Measurements from ENCODE around the gene GSTO2. TPM values are rescaled to one million over a fixed set of nuclear protein-coding genes. Genes with fewer than 3 reads are reported as not detected.

Gene GSTO2
- total RNA-seq, 2 donors from 2014 or later: 18.1 to 37.3 TPM

DNA sequence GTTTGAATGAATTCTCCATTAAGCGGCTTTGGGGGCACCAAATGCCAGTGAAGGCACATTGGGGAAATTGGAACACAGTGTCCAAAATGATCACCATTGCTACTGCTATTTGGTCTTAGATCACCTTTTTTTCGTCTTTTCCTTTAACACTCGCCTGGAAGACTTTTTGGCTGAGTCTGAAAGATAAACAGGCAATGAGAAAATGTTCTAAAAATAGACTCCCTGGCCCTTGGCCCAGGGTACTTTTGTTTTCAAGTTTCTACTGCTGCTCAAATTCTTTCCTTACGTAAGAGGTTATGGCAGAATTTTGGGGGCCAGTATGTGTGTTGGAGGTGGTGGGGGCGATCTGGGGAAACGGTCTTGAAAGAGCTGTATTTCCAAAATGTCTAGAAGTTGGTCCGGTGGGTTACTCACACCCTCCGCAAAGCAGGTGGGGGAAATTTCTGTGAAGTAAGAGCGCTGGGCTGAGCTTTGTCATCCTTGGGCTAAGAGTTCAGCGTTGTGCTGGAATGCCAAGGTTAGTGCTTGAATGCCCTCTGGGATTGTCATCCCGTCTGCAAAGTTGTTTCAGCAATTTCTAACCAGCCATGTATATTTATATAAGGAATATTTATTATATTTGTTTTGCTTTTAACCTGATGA, 70.6 kb downstream of the GSTO2 start:
- TF ChIP-seq POLR2AphosphoS5 (IDR thresholded peaks at IDR 0.05): peak; percentile 56
- TF ChIP-seq, protein P1, sequence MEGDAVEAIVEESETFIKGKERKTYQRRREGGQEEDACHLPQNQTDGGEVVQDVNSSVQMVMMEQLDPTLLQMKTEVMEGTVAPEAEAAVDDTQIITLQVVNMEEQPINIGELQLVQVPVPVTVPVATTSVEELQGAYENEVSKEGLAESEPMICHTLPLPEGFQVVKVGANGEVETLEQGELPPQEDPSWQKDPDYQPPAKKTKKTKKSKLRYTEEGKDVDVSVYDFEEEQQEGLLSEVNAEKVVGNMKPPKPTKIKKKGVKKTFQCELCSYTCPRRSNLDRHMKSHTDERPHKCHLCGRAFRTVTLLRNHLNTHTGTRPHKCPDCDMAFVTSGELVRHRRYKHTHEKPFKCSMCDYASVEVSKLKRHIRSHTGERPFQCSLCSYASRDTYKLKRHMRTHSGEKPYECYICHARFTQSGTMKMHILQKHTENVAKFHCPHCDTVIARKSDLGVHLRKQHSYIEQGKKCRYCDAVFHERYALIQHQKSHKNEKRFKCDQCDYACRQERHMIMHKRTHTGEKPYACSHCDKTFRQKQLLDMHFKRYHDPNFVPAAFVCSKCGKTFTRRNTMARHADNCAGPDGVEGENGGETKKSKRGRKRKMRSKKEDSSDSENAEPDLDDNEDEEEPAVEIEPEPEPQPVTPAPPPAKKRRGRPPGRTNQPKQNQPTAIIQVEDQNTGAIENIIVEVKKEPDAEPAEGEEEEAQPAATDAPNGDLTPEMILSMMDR (IDR thresholded peaks at IDR 0.05): no peak
- no peak for TF ChIP-seq POLR2A (IDR thresholded peaks at IDR 0.05)
- WGBS: 3% methylated on average over 11 of the region's 11 CpGs
- H3K4me3 ChIP-seq: peak overlapping the region; percentile 70 to 94

DNA sequence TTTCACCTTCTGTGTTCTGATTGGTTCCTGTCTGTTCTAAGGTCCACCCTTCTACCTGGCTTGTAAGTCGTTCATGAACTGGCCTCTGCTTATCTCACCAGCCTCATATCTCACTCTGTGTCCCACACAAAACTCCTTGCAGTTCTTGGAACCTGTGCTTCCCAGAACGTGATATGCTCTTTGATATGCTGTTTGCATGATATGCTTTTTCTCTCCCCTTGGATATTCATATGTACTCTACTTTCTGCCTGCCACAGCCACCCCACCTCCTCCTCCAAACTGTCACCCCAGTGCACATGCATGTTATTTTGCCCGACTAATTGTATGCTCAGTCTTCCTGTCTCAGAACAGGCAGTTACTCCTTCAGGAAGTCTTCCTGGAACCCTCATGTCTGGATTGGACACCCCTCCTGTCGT, 71.1 kb downstream of the GSTO2 start:
- H3K9me3 ChIP-seq: no peaks in the 10 kb centered on the region
- WGBS: 6% methylated on average over 4 of the region's 4 CpGs
- intact Hi-C loops (cut with DNase I): no loop called here
- no peaks in the 10 kb centered on the region for H3K27me3 ChIP-seq (replicated peaks; ENCODE audit: insufficient read depth)
- TF ChIP-seq POLR2A (IDR thresholded peaks at IDR 0.05) (no peak), POLR2AphosphoS5 (IDR thresholded peaks at IDR 0.05) (peak; percentile 38)
- TF ChIP-seq, protein P1 (IDR thresholded peaks at IDR 0.05): no peak
- DNase-seq (ENCODE audit: low spot score): no peak
- H3K4me3 ChIP-seq: peak overlapping the region in 1 of 2 donors; percentile 94
- H3K4me1 ChIP-seq (replicated peaks): peaks cover 10% of the 10 kb centered on the region
- no peaks in the 10 kb centered on the region for H3K36me3 ChIP-seq
- peak overlapping the region; percentile 96 for H3K27ac ChIP-seq

More for the DNA sequence above, 70.6 kb downstream of the GSTO2 start:
- Histone ChIP-seq H3K27me3 (replicated peaks; ENCODE audit: insufficient read depth) (no peaks in the 10 kb centered on the region), H3K4me1 (replicated peaks) (peaks cover 10% of the 10 kb centered on the region), H3K36me3 (no peaks in the 10 kb centered on the region), H3K9me3 (no peaks in the 10 kb centered on the region), H3K27ac (peak overlapping the region; percentile 96)
- DNase-seq (ENCODE audit: low spot score): peak; percentile 75
- intact Hi-C loops (cut with DNase I): no loop called here

DNA sequence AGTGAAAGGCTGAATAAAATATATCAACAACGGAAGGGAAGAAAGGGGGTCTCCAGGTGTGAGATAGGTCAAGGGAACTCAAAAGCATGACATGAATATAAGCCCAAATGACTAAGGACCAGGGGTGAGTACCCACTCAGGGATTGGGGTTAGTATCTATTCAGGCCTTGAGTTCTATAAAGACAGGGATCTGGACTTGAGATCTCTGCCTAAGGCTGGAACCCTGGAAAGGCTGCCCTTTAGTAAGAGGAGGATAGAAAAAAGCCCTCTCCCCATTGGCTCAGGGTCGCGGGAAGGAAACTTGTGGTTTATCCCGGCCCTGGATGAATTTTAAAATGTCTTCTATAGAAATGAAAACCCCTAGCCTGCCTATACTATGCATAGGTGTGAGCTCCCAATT, 71.7 kb downstream of the GSTO2 start:
- intact Hi-C loops (cut with DNase I): no loop called here
- WGBS: 76% methylated on average over 4 of the region's 4 CpGs
- Histone ChIP-seq H3K4me1 (replicated peaks) (peaks cover 10% of the 10 kb centered on the region), H3K27ac (peak overlapping the region; percentile 96), H3K9me3 (no peaks in the 10 kb centered on the region), H3K4me3 (no peak overlapping the region), H3K27me3 (replicated peaks; ENCODE audit: insufficient read depth) (no peaks in the 10 kb centered on the region), H3K36me3 (no peaks in the 10 kb centered on the region)
- TF ChIP-seq, protein P1 (IDR thresholded peaks at IDR 0.05): no peak
- TF ChIP-seq POLR2A (IDR thresholded peaks at IDR 0.05): no peak
- TF ChIP-seq POLR2AphosphoS5 (IDR thresholded peaks at IDR 0.05): no peak
- no peak for DNase-seq (ENCODE audit: low spot score)

DNA sequence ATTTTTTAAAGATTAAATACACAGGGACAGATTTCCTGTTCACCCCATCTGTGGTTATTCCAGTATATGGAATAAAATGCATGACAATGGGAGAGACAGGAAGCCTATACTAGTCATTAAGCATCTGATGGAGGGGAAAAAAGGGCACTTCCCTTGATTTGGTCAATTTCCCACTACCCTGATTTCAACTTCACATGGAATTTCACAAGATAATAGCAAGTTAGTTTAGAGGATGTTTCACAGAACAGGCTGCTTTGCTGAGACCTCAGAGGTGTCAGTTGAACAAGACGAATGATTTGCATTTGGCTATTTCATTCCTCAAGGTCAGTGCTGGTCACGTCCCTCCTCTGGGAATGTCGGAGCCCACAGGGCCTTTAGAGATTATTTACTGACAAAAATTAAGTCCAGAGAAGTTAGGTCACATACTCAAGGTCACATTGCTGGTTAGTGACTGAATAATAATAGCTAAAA, 74.0 kb downstream of the GSTO2 start:
- H3K4me3 ChIP-seq: no peak overlapping the region
- DNase-seq (ENCODE audit: low spot score): no peak
- intact Hi-C loops (cut with DNase I): no loop called here
- no peaks in the 10 kb centered on the region for H3K9me3 ChIP-seq
- peaks cover 7% of the 10 kb centered on the region for H3K4me1 ChIP-seq (replicated peaks)
- TF ChIP-seq, protein P1 (IDR thresholded peaks at IDR 0.05): no peak
- TF ChIP-seq POLR2AphosphoS5 (IDR thresholded peaks at IDR 0.05) (no peak), POLR2A (IDR thresholded peaks at IDR 0.05) (no peak)
- H3K36me3 ChIP-seq: no peaks in the 10 kb centered on the region
- WGBS: 65% methylated on average over 3 of the region's 3 CpGs
- H3K27me3 ChIP-seq (replicated peaks; ENCODE audit: insufficient read depth): no peaks in the 10 kb centered on the region
- no peak overlapping the region for H3K27ac ChIP-seq

DNA sequence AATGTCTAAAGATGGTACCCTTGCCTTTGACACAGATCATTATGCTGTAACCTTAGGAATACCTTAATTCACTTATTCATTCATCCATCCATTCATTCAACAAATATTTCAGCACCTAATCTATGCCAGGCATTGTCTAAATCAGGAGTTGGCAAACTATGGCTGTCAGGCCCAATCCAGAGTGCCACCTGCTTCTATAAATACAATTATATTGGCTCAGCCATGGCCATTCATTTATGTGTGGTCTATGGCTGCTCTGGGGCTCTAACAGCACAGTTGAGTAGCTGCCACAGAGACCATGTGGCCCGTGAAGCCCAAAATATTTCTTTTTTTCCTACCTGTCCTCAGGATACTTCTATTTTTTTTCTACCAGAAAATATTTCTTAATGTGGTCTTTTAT, 75.2 kb downstream of the GSTO2 start:
- no peaks in the 10 kb centered on the region for H3K9me3 ChIP-seq
- intact Hi-C loops (cut with DNase I): no loop called here
- H3K4me3 ChIP-seq: no peak overlapping the region
- no peaks in the 10 kb centered on the region for H3K36me3 ChIP-seq
- peaks cover 4% of the 10 kb centered on the region for H3K4me1 ChIP-seq (replicated peaks)
- no peak overlapping the region for H3K27ac ChIP-seq
- TF ChIP-seq, protein P1 (IDR thresholded peaks at IDR 0.05): no peak
- no peak for TF ChIP-seq POLR2A (IDR thresholded peaks at IDR 0.05)
- no peak for TF ChIP-seq POLR2AphosphoS5 (IDR thresholded peaks at IDR 0.05)
- 85% methylated on average over 1 of the region's 1 CpG for WGBS
- H3K27me3 ChIP-seq (replicated peaks; ENCODE audit: insufficient read depth): no peaks in the 10 kb centered on the region
- DNase-seq (ENCODE audit: low spot score): no peak

Measured in prostate gland (tissue), 2 donors.